Stimulated activated CD8-positive, alpha-beta memory T cell treated with anti-CD3 and anti-CD28 coated beads, Interleukin-12 subunit alpha, Interleukin-12 subunit beta, amount 100 ng/mL, for 4 hours (primary cell): ENCODE results near the gene DIPK1C.

Experiments
- DNase-seq: peaks from one replicate; pipeline ENCODE4 v3.0.0-alpha.2; 2020; ENCODE audit warnings: low read depth

Gene DIPK1C

DNA sequence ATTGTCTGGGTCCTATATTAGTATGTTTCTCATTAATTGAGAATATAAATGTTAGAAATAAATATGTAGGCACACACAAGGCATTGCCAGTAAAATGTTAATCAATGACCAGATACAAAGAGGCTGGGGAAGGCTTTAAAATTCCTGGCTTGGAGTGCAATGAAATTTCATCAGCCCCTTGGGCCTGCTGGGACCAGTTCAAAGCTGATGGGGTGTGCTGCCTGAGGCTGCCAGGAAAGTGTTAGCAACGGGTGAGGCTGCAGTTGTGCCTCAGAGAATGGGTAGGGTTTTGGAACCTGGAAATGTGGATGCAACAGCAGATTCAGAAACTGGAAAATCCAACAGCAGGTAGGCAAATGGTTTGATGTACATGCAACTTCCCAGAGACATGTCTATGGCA lies 68.9 kb downstream of the DIPK1C start:
- no peak for DNase-seq

DNA sequence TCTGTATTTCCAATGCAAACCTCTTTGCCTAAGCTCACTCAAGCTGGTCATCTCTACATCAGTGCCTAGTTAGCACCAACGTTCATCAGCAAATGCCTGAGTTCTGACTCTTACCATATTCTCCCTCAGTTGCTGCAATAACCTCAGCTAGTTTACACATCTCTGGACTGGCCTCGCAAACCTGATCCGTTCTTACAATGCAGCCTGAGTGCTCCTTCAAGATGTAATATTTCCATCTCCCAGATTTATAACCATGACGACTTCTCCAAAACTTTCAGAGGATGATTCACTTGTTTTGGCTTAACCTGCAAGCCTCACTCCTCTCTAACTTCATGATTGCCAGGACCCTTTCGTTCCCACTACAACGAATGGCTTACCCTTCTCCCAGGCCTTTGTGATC lies 69.7 kb downstream of the DIPK1C start:
- no peak for DNase-seq
